PC-3 (cell line): Measurements from ENCODE around the gene ZRANB2. TPM values are rescaled to one million over a fixed set of nuclear protein-coding genes. Genes with fewer than 3 reads are reported as not detected.

Experiments used
- ATAC-seq: fragments of 200-7000 bp; cut with Tn5 transposase; 2 replicates; pipeline ENCODE4 v1.9.1; 2020; ENCODE audit warnings: mild to moderate bottlenecking, moderate library complexity
- BruUV-seq: library from RNA; stranded (reverse); fragments of 400-500 nt; replicated peaks from 2 replicates; lab custom pipeline; 2021; lab: Mats Ljungman, UMichigan
- CTCF ChIA-PET: fragments of 300-600 bp; sonication (Branson Sonifier 250); formaldehyde crosslinking; loops from one replicate; lab custom pipeline; 2022; ENCODE audit warnings: antibody characterized with exemption; lab: Charles Lee
- POLR2A ChIA-PET: fragments of 300-600 bp; sonication (Branson Sonifier 250); formaldehyde crosslinking; loops from one replicate; lab custom pipeline; 2022; ENCODE audit warnings: antibody characterized with exemption; ENCODE audit not compliant: unreplicated experiment; lab: Charles Lee
- DNase-seq: peaks from one replicate; pipeline ENCODE4 v3.0.0-alpha.2; 2015
- H2AFZ ChIP-seq: fragments of 300-600 bp; sonication (generic); 2 replicates; pipeline ENCODE4 v1.6.0; 2016; ENCODE audit warnings: antibody characterized with exemption, low read length
- H3F3A ChIP-seq: fragments of 300-600 bp; sonication (generic); one replicate; pipeline ENCODE4 v1.6.0; 2017; ENCODE audit warnings: antibody characterized with exemption, low read length, control low read depth, mild to moderate bottlenecking; ENCODE audit not compliant: unreplicated experiment
- H3K27ac ChIP-seq: fragments of 300-600 bp; sonication (generic); 2 replicates; pipeline ENCODE4 v1.5.1; 2016; ENCODE audit warnings: mild to moderate bottlenecking, low read length
- H3K27me3 ChIP-seq: fragments of 300-600 bp; sonication (generic); 2 replicates; pipeline ENCODE4 v1.6.1; 2016; ENCODE audit warnings: low read length, mixed read lengths
- H3K36me3 ChIP-seq: fragments of 300-600 bp; sonication (generic); 2 replicates; pipeline ENCODE4 v1.6.1; 2016; ENCODE audit warnings: low read depth, mixed run types, low read length, mixed read lengths
- H3K4me1 ChIP-seq: fragments of 300-600 bp; sonication (generic); 2 replicates; pipeline ENCODE4 v1.5.1; 2016; ENCODE audit warnings: low read length; ENCODE audit not compliant: insufficient read depth
- H3K4me2 ChIP-seq: fragments of 300-600 bp; sonication (generic); 2 replicates; pipeline ENCODE4 v1.6.0; 2016; ENCODE audit warnings: low read length
- H3K4me3 ChIP-seq: fragments of 300-600 bp; sonication (generic); 2 replicates; pipeline ENCODE4 v1.5.1; 2016; ENCODE audit warnings: mild to moderate bottlenecking, low read length, mixed read lengths
- H3K79me2 ChIP-seq: fragments of 300-600 bp; sonication (generic); 2 replicates; pipeline ENCODE4 v1.6.1; 2017; ENCODE audit warnings: low read length, mixed read lengths
- H3K9ac ChIP-seq: fragments of 300-600 bp; sonication (generic); 2 replicates; pipeline ENCODE4 v1.6.0; 2016; ENCODE audit warnings: mild to moderate bottlenecking, low read length
- H3K9me2 ChIP-seq: fragments of 300-600 bp; sonication (generic); replicated peaks from 2 replicates; pipeline ENCODE4 v1.6.1; 2016; ENCODE audit warnings: mixed run types, low read length, mixed read lengths
- H3K9me3 ChIP-seq: fragments of 300-600 bp; sonication (generic); 2 replicates; pipeline ENCODE4 v1.6.1; 2016; ENCODE audit warnings: low read length, mixed read lengths
- H4K20me1 ChIP-seq: fragments of 300-600 bp; sonication (generic); 2 replicates; pipeline ENCODE4 v1.6.1; 2016; ENCODE audit warnings: low read length, mixed read lengths
- CTCF ChIP-seq: fragments of 300-600 bp; sonication (generic); conservative IDR thresholded peaks from 2 replicates; pipeline ENCODE4 v1.5.1; 2017; ENCODE audit warnings: antibody characterized with exemption, low read depth, mild to moderate bottlenecking, low read length
- EZH2 ChIP-seq: fragments of 300-600 bp; sonication (generic); IDR thresholded peaks from one replicate; pipeline ENCODE4 v1.6.1; 2017; ENCODE audit warnings: antibody characterized with exemption, mild to moderate bottlenecking, low read length; ENCODE audit not compliant: unreplicated experiment
- EZH2phosphoT487 ChIP-seq: fragments of 300-600 bp; sonication (generic); IDR thresholded peaks from 2 replicates; pipeline ENCODE4 v1.6.1; 2018; ENCODE audit warnings: mild to moderate bottlenecking, antibody characterized with exemption, low read length, borderline replicate concordance
- intact Hi-C: fragments of 100-400 bp; cut with micrococcal nuclease; formaldehyde crosslinking; loops from 2 replicates; pipeline ENCODE4 v1.9.0; 2023
- total RNA-seq: library from RNA; depleted of rRNA; stranded (reverse); fragments of >200 nt; gene quantifications from 2 replicates; pipeline ENCODE4 v1.2.3, GENCODE V29; 2014

Gene ZRANB2
- total RNA-seq, 1 experiment from 2014 or later, result 38.7 TPM

DNA sequence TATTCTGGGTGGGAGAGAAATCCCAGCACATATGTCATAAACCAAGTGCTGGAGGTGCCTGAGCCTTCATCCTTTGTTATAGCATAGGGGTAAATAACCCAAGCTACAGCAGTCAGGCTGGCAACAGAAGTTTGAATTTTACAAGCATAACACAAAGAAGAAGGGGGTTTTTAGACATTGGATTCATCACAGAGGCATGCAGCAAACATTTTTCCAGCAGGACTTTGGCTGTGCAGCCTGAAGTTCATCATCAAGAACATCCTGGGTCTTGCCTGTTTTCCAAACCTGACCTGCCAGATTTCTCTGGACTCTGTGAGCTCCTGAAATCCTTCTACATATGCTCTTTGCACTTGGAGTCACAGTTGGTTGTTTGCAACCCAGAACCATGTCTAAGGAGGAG lies 49.4 kb downstream of the ZRANB2 start:
- H3K9ac ChIP-seq, result no peak overlapping the region
- intact Hi-C loops, result no loop called here
- BruUV-seq, result no TSS peak
- ATAC-seq, result peak; percentile 15; the same call in 1 of the 2 replicates
- ChIA-PET POLR2A (no interaction called here), CTCF (no interaction called here)
- H3K4me3 ChIP-seq, result no peak overlapping the region
- no peak overlapping the region for H3K4me2 ChIP-seq
- no peak overlapping the region for H2AFZ ChIP-seq
- peaks cover 86% of the 10 kb centered on the region for H3K27me3 ChIP-seq
- H3K9me2 ChIP-seq, result no peaks in the 10 kb centered on the region
- no peaks in the 10 kb centered on the region for H4K20me1 ChIP-seq
- no peaks in the 10 kb centered on the region for H3K4me1 ChIP-seq
- H3K9me3 ChIP-seq, result no peaks in the 10 kb centered on the region
- H3K79me2 ChIP-seq, result no peaks in the 10 kb centered on the region
- TF ChIP-seq EZH2 (no peak), EZH2phosphoT487 (no peak), CTCF (no peak)
- DNase-seq, result no peak
- no peaks in the 10 kb centered on the region for H3F3A ChIP-seq
- H3K27ac ChIP-seq, result no peak overlapping the region
- H3K36me3 ChIP-seq, result no peaks in the 10 kb centered on the region

GRCh38 chr1:71030026-71030425 lies 50.8 kb downstream of the ZRANB2 start:
- no peaks in the 10 kb centered on the region for H3K36me3 ChIP-seq
- ChIA-PET POLR2A (no interaction called here), CTCF (no interaction called here)
- no peak overlapping the region for H3K27ac ChIP-seq
- H3K4me3 ChIP-seq, result no peak overlapping the region
- no peaks in the 10 kb centered on the region for H3K79me2 ChIP-seq
- no peaks in the 10 kb centered on the region for H3K4me1 ChIP-seq
- peaks cover 89% of the 10 kb centered on the region for H3K27me3 ChIP-seq
- DNase-seq (no peak), ATAC-seq (no peak)
- no peaks in the 10 kb centered on the region for H3F3A ChIP-seq
- TF ChIP-seq EZH2phosphoT487 (no peak), EZH2 (no peak), CTCF (no peak)
- no peak overlapping the region for H2AFZ ChIP-seq
- no peaks in the 10 kb centered on the region for H4K20me1 ChIP-seq
- intact Hi-C loops, result no loop called here
- no peaks in the 10 kb centered on the region for H3K9me3 ChIP-seq
- no TSS peak for BruUV-seq
- H3K4me2 ChIP-seq, result no peak overlapping the region
- H3K9ac ChIP-seq, result no peak overlapping the region
- no peaks in the 10 kb centered on the region for H3K9me2 ChIP-seq

GRCh38 chr1:71028981-71029380 lies 51.9 kb downstream of the ZRANB2 start:
- no peak overlapping the region for H3K4me3 ChIP-seq
- no TSS peak for BruUV-seq
- no peaks in the 10 kb centered on the region for H4K20me1 ChIP-seq
- no peak for ATAC-seq
- no peak overlapping the region for H3K27ac ChIP-seq
- ChIA-PET CTCF (no interaction called here), POLR2A (no interaction called here)
- H3K4me2 ChIP-seq, result no peak overlapping the region
- H3K79me2 ChIP-seq, result no peaks in the 10 kb centered on the region
- no peak for DNase-seq
- no peak overlapping the region for H2AFZ ChIP-seq
- no peaks in the 10 kb centered on the region for H3K9me3 ChIP-seq
- no peak for TF ChIP-seq EZH2phosphoT487
- no peak for TF ChIP-seq CTCF
- no peak for TF ChIP-seq EZH2
- no peaks in the 10 kb centered on the region for H3K9me2 ChIP-seq
- H3F3A ChIP-seq, result no peaks in the 10 kb centered on the region
- peaks cover 82% of the 10 kb centered on the region for H3K27me3 ChIP-seq
- no peak overlapping the region for H3K9ac ChIP-seq
- intact Hi-C loops, result no loop called here
- H3K36me3 ChIP-seq, result no peaks in the 10 kb centered on the region
- no peaks in the 10 kb centered on the region for H3K4me1 ChIP-seq
